ENCODE results near the gene XDH. TPM values are rescaled to one million over a fixed set of nuclear protein-coding genes. Genes with fewer than 3 reads are reported as not detected.

The XDH gene
- polyA plus RNA-seq, result not detected in 2 replicates

DNA sequence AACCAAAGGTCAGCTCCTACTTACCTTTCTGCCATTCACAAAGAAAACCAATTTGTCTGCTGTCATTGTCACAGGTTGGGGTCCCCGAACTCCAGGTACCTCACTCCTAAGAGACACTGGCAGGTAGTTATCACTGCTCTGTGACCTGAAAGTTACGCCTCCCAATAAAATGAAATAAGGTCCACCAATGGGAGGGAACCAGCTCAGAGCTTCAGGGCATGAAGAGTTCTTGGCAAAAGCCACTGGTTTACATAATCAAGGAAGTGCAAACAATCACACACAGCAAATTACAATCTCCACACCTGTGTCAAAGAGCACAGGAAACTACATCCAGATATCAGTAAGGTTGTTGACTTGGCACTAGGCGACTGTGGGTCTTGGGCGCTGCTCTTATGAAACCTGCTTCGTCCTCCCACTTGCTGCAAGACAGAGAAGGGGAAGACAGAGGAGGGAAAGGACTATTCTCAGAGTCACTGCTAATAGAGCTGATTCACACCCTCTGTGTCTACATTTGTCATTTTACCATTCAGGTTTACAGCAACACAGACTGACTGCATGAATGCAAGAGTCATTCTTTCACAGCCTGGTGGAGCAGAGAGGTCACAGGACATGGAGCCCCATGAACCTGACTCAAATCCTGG, at the start of gene XDH:
Gene XDH (minus strand): TSS at position 142 of the 641 bp plus-strand sequence. CDS start 76 bp downstream, at position 66.

Other genes starting within 250 kb of the XDH start
- 0.14 TPM in 1 of 2 replicates, not detected in the other for gene CAPN14, start 197.2 kb downstream of the XDH start, polyA plus RNA-seq
- gene EHD3, start 180.6 kb downstream of the XDH start, polyA plus RNA-seq, result 17.1 and 18.9 TPM in 2 replicates
- gene SRD5A2, start 166.2 kb upstream of the XDH start, polyA plus RNA-seq, result not detected in 2 replicates

Measured in Purkinje cell (primary cell).